Coronary artery (tissue), 2 donors: ENCODE results near the gene IFNG.

ENCODE experiments used
- DNase-seq: peaks from one replicate; pipeline ENCODE4 v3.0.0-alpha.2; 2017; ENCODE audit warnings: low spot score
- H3K27ac ChIP-seq, 2 donors: fragments of 200-600 bp; sonication (generic); one replicate each; pipeline ENCODE4 v1.5.1; 2016 to 2019
- H3K4me3 ChIP-seq: fragments of 200-600 bp; sonication (generic); 2 replicates; pipeline ENCODE4 v1.5.1; 2016; ENCODE audit warnings: mild to moderate bottlenecking, moderate library complexity
- CTCF ChIP-seq: fragments of 200-600 bp; sonication (generic); IDR thresholded peaks from one replicate; pipeline ENCODE4 v1.5.1; 2019; ENCODE audit warnings: antibody characterized with exemption

IFNG gene

GRCh38 chr12:68154779-68155178, 4.8 kb downstream of the IFNG start:
- DNase-seq, result no peak
- TF ChIP-seq CTCF, result no peak
- Histone ChIP-seq H3K4me3 (no peak overlapping the region), H3K27ac (no peak overlapping the region)

GRCh38 chr12:68148261-68148951, 11.1 kb downstream of the IFNG start:
- TF ChIP-seq CTCF, result no peak
- no peak for DNase-seq
- H3K27ac ChIP-seq, result no peak overlapping the region
- no peak overlapping the region for H3K4me3 ChIP-seq

- TF ChIP-seq CTCF, result no peak
- DNase-seq, result no peak
- H3K4me3 ChIP-seq, result no peak overlapping the region
- no peak overlapping the region for H3K27ac ChIP-seq
Observed at GRCh38 chr12:68140556-68140955, 19.0 kb downstream of the IFNG start.

- no peak overlapping the region for H3K4me3 ChIP-seq
- no peak for DNase-seq
- no peak for TF ChIP-seq CTCF
- H3K27ac ChIP-seq, result no peak overlapping the region
Observed at GRCh38 chr12:68139941-68140340, 19.6 kb downstream of the IFNG start.

GRCh38 chr12:68139001-68139400, 20.5 kb downstream of the IFNG start:
- no peak overlapping the region for H3K4me3 ChIP-seq
- TF ChIP-seq CTCF, result no peak

GRCh38 chr12:68138480-68138879, 21.1 kb downstream of the IFNG start:
- no peak for TF ChIP-seq CTCF
- no peak for DNase-seq
- no peak overlapping the region for H3K27ac ChIP-seq
- H3K4me3 ChIP-seq, result no peak overlapping the region

More at GRCh38 chr12:68139001-68139400, 20.5 kb downstream of the IFNG start:
- no peak overlapping the region for H3K27ac ChIP-seq
- no peak for DNase-seq

- no peak for TF ChIP-seq CTCF
- no peak overlapping the region for H3K27ac ChIP-seq
- no peak for DNase-seq
- H3K4me3 ChIP-seq, result no peak overlapping the region
Observed at GRCh38 chr12:68137335-68137830, 22.2 kb downstream of the IFNG start.
